HL-60/S4 (cell line): ENCODE results near the gene CAMSAP2.

Experiments
- in situ Hi-C: fragments of 300-500 bp; cut with MboI; formaldehyde crosslinking; loops from 2 replicates; pipeline ENCODE4 v1.14.3; 2022; ENCODE audit warnings: low sequenced_read_pairs

The CAMSAP2 gene

DNA sequence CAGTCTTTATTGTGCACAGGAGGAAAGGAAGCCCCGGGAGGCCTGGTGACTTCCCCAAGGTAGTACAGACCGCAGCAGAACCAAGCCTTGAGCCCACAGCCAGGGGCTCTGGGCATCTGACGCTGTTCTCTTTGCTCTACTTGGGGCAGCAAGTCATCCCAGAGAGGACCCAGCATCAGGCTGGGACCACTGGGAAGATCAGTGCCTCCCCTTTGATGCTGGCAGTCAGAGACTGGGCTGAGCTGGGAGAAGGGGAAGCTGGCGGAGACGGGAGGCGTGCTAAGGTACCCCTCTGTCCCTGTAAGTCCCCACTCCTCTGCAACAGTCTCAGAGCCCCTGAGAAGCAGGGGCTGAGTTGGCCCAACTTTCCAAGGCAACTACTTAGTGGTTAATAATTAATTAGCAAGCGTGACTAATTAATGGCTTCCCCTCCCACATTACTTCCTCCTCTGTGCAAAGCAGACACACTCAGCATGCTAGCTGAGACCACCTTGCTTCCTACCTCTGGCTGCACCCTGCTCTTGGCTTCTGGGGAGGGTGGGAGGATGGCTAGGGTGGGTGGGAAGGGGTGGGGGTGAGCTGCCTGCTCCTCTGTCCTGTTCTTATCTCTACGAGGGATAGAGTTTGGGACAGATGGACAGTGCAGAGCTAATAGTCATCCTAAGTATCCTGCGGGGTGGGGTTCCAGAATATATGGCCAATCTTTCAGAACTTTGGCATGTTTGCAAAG lies 157.3 kb downstream of the CAMSAP2 start:
- in situ Hi-C loops = no loop called here

GRCh38 chr1:200896531-200897196 lies 158.0 kb downstream of the CAMSAP2 start:
- in situ Hi-C loops = no loop called here

- in situ Hi-C loops = no loop called here
Observed at GRCh38 chr1:200897259-200897658, 158.6 kb downstream of the CAMSAP2 start.

- in situ Hi-C loops = no loop called here
Observed at GRCh38 chr1:200899015-200899386, 160.3 kb downstream of the CAMSAP2 start.

DNA sequence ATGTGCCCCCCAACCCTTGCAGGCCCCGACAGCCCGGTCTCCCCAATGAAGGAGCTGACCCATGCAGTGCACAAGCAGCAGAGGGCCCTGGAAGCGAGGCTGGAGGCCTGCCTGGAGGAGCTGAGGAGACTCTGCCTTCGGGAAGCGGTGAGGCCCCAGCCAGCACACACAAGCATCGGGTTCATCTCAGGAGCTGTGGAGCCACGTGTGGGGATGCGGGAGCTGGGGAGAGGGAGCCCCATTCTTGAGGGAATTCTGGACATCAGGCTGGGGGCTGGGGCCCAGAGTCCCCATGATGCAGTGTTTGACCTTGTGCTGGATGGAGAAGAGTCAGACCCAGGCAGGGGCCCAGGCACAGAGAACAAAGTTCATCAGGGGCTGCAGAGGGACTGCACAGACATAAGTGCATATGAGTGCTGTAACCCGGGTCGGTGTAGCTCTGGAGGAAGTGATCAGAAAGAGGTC lies 160.8 kb downstream of the CAMSAP2 start:
- in situ Hi-C loops = no loop called here

- in situ Hi-C loops = no loop called here
Observed at GRCh38 chr1:200899954-200900867, 161.5 kb downstream of the CAMSAP2 start.

GRCh38 chr1:200900877-200901276 lies 162.2 kb downstream of the CAMSAP2 start:
- in situ Hi-C loops = no loop called here

GRCh38 chr1:200901350-200901749 lies 162.7 kb downstream of the CAMSAP2 start:
- in situ Hi-C loops = no loop called here

- in situ Hi-C loops = no loop called here
Observed at GRCh38 chr1:200901796-200902444, 163.2 kb downstream of the CAMSAP2 start.

- in situ Hi-C loops = no loop called here
Observed at GRCh38 chr1:200903793-200904192, 165.1 kb downstream of the CAMSAP2 start.

- in situ Hi-C loops = no loop called here
Observed at GRCh38 chr1:200904772-200905171, 166.1 kb downstream of the CAMSAP2 start.

GRCh38 chr1:200905411-200906052 lies 166.8 kb downstream of the CAMSAP2 start:
- in situ Hi-C loops = no loop called here

DNA sequence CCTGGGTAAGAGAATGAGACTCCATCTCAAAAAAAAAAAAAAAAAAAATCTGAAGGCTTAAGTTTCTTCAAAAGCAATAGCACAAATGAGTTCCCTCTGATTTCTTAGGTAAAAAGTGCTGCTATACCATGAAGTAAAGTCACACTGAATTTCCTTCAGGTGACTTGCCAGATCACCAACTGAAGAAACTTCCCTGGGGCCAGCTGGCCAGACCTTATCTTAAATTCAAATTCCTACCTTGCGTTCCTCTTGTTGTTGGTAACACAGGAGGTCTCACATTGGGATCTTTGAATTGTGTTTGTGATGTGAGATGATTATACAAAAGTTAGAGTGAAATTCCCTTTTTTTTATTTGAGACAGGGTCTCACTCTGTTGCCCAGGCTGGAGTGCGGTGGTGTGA lies 167.8 kb downstream of the CAMSAP2 start:
- in situ Hi-C loops = no loop called here

DNA sequence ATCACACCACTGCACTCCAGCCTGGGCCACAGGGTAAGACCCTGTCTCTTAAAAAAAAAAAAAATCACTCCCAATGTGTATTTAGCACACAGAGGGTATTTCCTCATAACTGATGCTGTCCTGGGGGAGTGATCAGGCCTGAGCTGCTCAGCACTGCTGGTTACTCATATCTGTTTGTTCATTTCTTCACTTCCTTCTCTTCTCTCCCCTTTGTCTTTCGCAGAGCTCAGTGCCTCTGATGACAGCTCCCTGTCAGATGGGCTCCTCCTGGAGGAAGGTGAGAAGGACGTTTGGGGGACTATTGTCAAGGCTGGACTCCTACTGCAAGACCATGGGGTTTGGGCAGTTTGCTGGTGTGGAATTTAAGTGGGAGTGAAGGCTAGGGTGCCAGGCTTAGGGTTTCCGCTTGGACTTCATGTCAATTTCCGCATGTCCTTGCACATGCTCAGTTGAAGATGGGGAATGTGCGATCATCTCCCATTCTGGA lies 169.0 kb downstream of the CAMSAP2 start:
- in situ Hi-C loops = no loop called here

- in situ Hi-C loops = no loop called here
Observed at GRCh38 chr1:200908191-200908868, 169.6 kb downstream of the CAMSAP2 start.

DNA sequence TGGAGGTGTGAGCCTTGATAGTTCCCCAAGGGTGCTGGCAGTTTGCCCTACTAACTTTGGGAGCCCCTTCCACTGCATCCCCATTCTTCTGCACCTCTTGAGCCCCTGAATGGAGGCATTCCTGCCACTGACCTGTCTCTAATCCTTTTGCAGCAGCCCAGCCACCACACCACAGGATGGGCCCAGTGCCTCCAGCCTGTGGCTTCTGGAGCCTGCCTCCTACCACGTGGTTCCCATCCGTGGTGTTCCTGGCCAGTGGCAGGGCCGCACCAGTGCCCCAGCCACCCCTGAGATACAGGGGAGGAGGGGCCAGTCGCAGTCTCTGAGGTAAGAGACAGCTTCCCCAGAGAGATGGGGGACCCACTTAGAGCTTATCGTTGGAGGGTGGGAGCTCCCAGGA lies 170.4 kb downstream of the CAMSAP2 start:
- in situ Hi-C loops = no loop called here

GRCh38 chr1:200909757-200910239 lies 171.1 kb downstream of the CAMSAP2 start:
- in situ Hi-C loops = no loop called here
